Peyer's patch (tissue), 4 donors: Measurements from ENCODE around the gene SLC4A1AP.
"Not testable (repeated sequence)": the region's sequence is repeated elsewhere in the genome, so short reads cannot be mapped to it uniquely, and the experiment has no call there.

Experiments used
- CTCF ChIP-seq, 6 experiments: fragments of 450-650 bp in 4 of 6; fragments of 200-600 bp in 2 of 6; sonication (generic) in 1 of 6; IDR thresholded peaks; one replicate each; pipeline ENCODE4 v1.5.1; 2017 to 2019; ENCODE audit warnings: antibody characterized with exemption in 6 of 6, mild to moderate bottlenecking in 3 of 6, moderate library complexity in 1 of 6
- POLR2A ChIP-seq, 2 donors: fragments of 450-650 bp; IDR thresholded peaks; one replicate each; pipeline ENCODE4 v1.5.1; 2017; ENCODE audit warnings: antibody characterized with exemption in 2 of 2, mild to moderate bottlenecking in 2 of 2, moderate library complexity in 2 of 2

DNA sequence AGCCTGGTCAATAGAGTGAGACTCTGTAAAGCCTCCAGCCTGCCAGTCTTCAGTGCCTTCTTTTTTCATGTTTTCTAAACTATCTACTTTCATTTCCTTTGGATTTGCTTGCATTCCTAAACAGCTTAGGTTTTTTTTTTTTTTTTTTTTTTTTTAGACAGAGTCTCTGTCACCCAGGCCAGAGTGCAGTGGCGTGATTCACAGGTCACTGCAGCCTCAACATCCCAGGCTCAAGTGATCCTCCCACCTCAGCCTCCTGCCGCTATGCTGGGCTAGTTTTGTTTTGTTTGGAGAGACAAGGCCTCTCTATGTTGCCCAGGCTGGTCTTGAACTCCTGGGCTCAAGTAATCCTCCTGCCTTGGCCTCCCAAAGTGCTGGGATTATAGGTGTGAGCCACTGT is 33.4 kb upstream of the SLC4A1AP start:
- not testable (repeated sequence) for TF ChIP-seq CTCF, POLR2A (IDR thresholded peaks at IDR 0.05)
